SH-SY5Y (cell line): ENCODE results near the gene DLX3.

ENCODE experiments used
- GATA2 ChIP-seq: IDR thresholded peaks from 2 replicates; pipeline ENCODE4 v1.6.1; 2011; ENCODE audit warnings: mild to moderate bottlenecking, low read depth, low read length
- GATA3 ChIP-seq: IDR thresholded peaks from 2 replicates; pipeline ENCODE4 v1.6.1; 2011; ENCODE audit warnings: low read depth, mild to moderate bottlenecking, low read length, moderate library complexity

GRCh38 chr17:49962599-49963308, 32.3 kb downstream of the DLX3 start:
- TF ChIP-seq GATA2 (no peak), GATA3 (no peak)
